ENCODE measurements around the gene CFI. TPM values are rescaled to one million over a fixed set of nuclear protein-coding genes. Genes with fewer than 3 reads are reported as not detected.

CFI gene
- total RNA-seq, 1 donor from 2014 or later = 4.2 TPM

DNA sequence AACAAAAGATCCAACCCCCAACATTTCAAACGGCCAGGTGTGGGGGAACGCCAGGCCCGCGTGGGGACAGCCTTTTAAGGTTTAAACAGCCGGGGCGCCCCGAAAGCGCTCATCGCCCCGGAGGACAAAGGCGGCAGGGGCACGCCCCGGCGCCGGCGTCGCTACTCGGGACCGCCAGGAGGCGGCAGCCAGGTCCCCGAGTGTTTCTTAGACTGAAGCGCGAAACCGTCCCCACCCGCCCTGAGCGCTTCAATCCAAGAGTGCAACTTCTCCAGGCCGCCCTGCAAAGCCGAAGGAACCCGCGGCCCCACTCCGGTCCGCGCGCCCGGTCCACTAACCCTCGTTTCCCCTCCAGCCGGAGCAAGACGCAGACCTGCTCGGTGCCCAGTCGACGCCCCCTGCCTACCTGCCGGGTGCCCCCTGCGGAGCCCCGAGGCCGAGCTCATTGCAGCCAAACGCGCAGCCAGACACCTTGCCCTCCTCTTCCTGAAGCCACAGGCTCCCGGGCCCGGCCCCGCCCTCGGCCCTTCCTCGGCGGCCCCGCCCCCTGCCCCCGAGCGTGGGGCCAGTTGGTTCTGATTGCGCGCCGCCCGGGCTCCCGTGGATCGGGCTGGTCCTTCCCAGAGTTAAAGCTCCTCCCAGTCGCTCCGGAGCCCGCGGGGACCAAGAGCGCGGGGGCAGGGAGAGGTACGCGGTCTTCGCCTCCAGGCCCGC is 98.7 kb downstream of the CFI start, which contains the start of gene CASP6:
Gene CASP6, minus strand, starts transcription at position 496 of the 714 bp plus-strand sequence. Its CDS starts 50 bp downstream, at position 446.
- Histone ChIP-seq H3K4me3 (ENCODE audit: low read depth, low read length) (peak within 1 kb of the TSS; percentile 62), H3K27me3 (ENCODE audit: control insufficient read depth, insufficient read depth, low read length) (no peaks in the 10 kb centered on the region), H3K36me3 (ENCODE audit: control insufficient read depth, insufficient read depth, low read length) (no peaks in the 10 kb centered on the region)
- DNase-seq (ENCODE audit: low read depth) = peak; percentile 7
- TF ChIP-seq, protein P1, sequence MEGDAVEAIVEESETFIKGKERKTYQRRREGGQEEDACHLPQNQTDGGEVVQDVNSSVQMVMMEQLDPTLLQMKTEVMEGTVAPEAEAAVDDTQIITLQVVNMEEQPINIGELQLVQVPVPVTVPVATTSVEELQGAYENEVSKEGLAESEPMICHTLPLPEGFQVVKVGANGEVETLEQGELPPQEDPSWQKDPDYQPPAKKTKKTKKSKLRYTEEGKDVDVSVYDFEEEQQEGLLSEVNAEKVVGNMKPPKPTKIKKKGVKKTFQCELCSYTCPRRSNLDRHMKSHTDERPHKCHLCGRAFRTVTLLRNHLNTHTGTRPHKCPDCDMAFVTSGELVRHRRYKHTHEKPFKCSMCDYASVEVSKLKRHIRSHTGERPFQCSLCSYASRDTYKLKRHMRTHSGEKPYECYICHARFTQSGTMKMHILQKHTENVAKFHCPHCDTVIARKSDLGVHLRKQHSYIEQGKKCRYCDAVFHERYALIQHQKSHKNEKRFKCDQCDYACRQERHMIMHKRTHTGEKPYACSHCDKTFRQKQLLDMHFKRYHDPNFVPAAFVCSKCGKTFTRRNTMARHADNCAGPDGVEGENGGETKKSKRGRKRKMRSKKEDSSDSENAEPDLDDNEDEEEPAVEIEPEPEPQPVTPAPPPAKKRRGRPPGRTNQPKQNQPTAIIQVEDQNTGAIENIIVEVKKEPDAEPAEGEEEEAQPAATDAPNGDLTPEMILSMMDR (IDR thresholded peaks at IDR 0.05; ENCODE audit: insufficient read depth, low read length, poor library complexity, severe bottlenecking) = peak; percentile 69

DNA sequence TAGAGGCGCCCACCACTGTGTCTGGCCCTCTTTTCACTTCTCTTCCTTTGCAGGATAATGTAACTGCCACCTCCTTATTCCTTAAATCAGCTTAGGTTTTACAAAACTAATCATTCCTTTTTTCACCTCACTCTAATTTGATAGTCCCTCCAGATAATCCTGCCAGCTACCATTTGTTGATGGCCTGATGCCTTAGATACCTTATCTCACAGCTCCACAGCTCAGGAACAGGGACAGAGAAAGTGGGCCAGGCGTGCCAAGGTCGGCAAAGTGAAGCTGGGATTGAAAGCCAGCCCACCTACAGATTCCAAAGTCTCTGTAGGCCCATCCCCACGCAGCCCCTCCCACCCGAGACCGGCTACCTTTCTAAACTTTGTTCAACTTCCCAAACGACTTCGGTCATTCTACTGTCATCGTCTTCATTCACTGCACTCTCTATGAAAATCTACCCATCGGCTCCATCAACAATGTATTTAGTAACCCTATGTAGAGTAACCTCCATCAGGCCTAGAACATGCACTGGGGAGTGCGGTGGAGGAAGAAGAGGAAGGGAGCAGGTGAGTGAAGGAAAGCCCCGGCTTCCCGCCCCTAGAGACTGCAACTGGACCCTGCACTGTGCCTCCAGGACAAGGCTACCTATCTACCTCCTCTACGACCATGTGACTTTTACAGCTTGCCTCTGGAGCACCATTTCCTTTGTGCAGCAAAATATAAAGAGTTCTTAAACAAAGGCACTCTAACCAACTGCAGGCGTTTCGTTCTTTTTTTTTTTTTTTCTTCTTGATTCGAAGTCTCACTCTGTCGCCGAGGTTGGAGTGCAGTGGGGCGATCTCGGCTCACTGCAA is 100.0 kb downstream of the CFI start:
- TF ChIP-seq, protein P1 (IDR thresholded peaks at IDR 0.05; ENCODE audit: insufficient read depth, low read length, poor library complexity, severe bottlenecking) = no peak
- H3K4me3 ChIP-seq (ENCODE audit: low read depth, low read length) = peak overlapping the region; percentile 62
- DNase-seq (ENCODE audit: low read depth) = no peak
- no peaks in the 10 kb centered on the region for H3K27me3 ChIP-seq (ENCODE audit: control insufficient read depth, insufficient read depth, low read length)
- no peaks in the 10 kb centered on the region for H3K36me3 ChIP-seq (ENCODE audit: control insufficient read depth, insufficient read depth, low read length)

GRCh38 chr4:109699553-109700225 is 102.1 kb downstream of the CFI start:
- no peak overlapping the region for H3K4me3 ChIP-seq (ENCODE audit: low read depth, low read length)
- DNase-seq (ENCODE audit: low read depth) = no peak
- TF ChIP-seq, protein P1 (IDR thresholded peaks at IDR 0.05; ENCODE audit: insufficient read depth, low read length, poor library complexity, severe bottlenecking) = no peak
- H3K27me3 ChIP-seq (ENCODE audit: control insufficient read depth, insufficient read depth, low read length) = no peaks in the 10 kb centered on the region
- no peaks in the 10 kb centered on the region for H3K36me3 ChIP-seq (ENCODE audit: control insufficient read depth, insufficient read depth, low read length)

DNA sequence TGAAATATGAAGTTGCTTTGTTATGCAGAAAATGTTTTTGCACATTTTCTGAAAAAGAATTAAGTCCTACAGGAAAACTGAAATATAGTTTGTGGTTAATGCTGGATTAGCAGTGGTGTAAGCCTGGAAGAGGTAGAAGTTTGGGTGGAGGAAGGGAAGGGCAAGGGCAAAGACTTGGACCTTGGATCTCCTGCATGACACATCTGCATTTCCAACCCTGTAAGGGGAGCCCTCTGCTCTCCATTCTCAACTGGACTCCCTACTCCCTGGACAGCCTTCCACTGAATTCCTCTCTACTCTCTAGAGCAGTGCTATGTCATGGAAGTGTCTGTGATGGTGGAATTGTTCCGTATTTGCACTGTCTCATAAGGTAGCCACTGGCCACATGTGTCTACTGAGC is 103.1 kb downstream of the CFI start:
- H3K4me3 ChIP-seq (ENCODE audit: low read depth, low read length) = no peak overlapping the region
- no peaks in the 10 kb centered on the region for H3K36me3 ChIP-seq (ENCODE audit: control insufficient read depth, insufficient read depth, low read length)
- no peak for DNase-seq (ENCODE audit: low read depth)
- H3K27me3 ChIP-seq (ENCODE audit: control insufficient read depth, insufficient read depth, low read length) = no peaks in the 10 kb centered on the region
- TF ChIP-seq, protein P1 (IDR thresholded peaks at IDR 0.05; ENCODE audit: insufficient read depth, low read length, poor library complexity, severe bottlenecking) = no peak

GRCh38 chr4:109691411-109691920 is 110.3 kb downstream of the CFI start:
- Histone ChIP-seq H3K36me3 (ENCODE audit: control insufficient read depth, insufficient read depth, low read length) (no peaks in the 10 kb centered on the region), H3K27me3 (ENCODE audit: control insufficient read depth, insufficient read depth, low read length) (no peaks in the 10 kb centered on the region), H3K4me3 (ENCODE audit: low read depth, low read length) (no peak overlapping the region)
- TF ChIP-seq, protein P1 (IDR thresholded peaks at IDR 0.05; ENCODE audit: insufficient read depth, low read length, poor library complexity, severe bottlenecking) = no peak
- no peak for DNase-seq (ENCODE audit: low read depth)

Other genes with a start within 250 kb of the CFI start
- 13.2 and 29.2 TPM in 2 replicates for gene MCUB, start 241.8 kb downstream of the CFI start, total RNA-seq
- 51.8 and 53.6 TPM in 2 replicates for gene CASP6, start 98.6 kb downstream of the CFI start, total RNA-seq
- 28.2 and 70.2 TPM in 2 replicates for gene PLA2G12A, start 71.9 kb downstream of the CFI start, total RNA-seq
- 13.0 and 16.4 TPM in 2 replicates for gene GAR1, start 13.8 kb upstream of the CFI start, total RNA-seq
- not detected in 2 replicates for gene RRH, start 26.0 kb upstream of the CFI start, total RNA-seq
- gene LRIT3, start 46.1 kb upstream of the CFI start, total RNA-seq = 0.08 and 0.14 TPM in 2 replicates
- 0.21 and 1.0 TPM in 2 replicates for gene EGF, start 110.9 kb upstream of the CFI start, total RNA-seq

All from kidney epithelial cell (primary cell).